Sigmoid colon (tissue), 4 donors: ENCODE measurements around the gene DOCK9.

Experiments
- EP300 ChIP-seq, 4 donors: sonication (generic); formaldehyde crosslinking; IDR thresholded peaks; one replicate each; pipeline ENCODE4 v1.6.1; 2017; ENCODE audit warnings: antibody characterized with exemption in 4 of 4
- POLR2A ChIP-seq, 2 donors: fragments of 450-650 bp; IDR thresholded peaks; one replicate each; pipeline ENCODE4 v1.6.1; 2016; ENCODE audit warnings: antibody characterized with exemption in 2 of 2, mild to moderate bottlenecking in 2 of 2, moderate library complexity in 2 of 2
- POLR2AphosphoS5 ChIP-seq, 4 donors: sonication (generic); formaldehyde crosslinking; IDR thresholded peaks; one replicate each; pipeline ENCODE4 v1.6.1; 2017; ENCODE audit warnings: antibody characterized with exemption in 4 of 4
- TF ChIP-seq, protein P1 (sequence below), 4 experiments: fragments of 450-650 bp in 3 of 4; fragments of 200-600 bp in 1 of 4; IDR thresholded peaks; one replicate each; pipeline ENCODE4 v1.5.1; 2016 to 2019; ENCODE audit warnings: antibody characterized with exemption in 4 of 4, mild to moderate bottlenecking in 3 of 4, moderate library complexity in 2 of 4

DNA sequence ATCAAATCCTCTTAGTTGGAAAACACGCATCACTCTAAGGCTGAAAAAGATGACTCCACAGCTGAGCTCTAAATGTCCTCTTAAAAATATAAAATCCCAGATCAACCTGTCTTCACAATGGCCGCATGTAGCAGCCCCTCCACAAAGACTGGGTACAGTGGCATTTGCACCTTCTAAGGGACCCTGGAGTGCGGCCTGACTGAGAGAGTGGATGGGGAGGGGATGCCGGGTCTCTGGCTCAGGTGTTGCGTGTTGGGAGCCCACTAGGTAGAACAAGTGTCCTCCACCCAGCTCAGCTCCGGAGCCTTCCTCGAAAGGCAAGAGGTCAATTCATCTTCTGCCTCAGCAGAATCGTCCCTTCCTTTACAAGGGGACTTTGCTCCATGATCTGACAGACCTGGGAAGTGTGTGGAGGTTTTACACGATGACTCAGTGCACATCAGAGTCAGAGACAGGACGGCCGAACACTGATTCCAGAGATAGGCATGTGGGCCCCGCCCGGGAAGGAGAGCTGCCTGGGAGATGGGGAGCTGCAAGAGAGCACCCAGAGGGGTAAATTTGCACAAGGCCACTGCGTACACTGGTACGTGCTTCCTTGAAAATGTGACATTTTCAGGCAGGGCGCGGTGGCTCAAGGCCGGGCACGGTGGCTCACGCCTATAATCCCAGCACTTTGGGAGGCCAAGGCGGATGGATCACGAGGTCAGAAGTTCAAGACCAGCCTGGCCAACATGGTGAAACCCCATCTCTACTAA is 201.8 kb downstream of the DOCK9 start:
- TF ChIP-seq, protein P1, sequence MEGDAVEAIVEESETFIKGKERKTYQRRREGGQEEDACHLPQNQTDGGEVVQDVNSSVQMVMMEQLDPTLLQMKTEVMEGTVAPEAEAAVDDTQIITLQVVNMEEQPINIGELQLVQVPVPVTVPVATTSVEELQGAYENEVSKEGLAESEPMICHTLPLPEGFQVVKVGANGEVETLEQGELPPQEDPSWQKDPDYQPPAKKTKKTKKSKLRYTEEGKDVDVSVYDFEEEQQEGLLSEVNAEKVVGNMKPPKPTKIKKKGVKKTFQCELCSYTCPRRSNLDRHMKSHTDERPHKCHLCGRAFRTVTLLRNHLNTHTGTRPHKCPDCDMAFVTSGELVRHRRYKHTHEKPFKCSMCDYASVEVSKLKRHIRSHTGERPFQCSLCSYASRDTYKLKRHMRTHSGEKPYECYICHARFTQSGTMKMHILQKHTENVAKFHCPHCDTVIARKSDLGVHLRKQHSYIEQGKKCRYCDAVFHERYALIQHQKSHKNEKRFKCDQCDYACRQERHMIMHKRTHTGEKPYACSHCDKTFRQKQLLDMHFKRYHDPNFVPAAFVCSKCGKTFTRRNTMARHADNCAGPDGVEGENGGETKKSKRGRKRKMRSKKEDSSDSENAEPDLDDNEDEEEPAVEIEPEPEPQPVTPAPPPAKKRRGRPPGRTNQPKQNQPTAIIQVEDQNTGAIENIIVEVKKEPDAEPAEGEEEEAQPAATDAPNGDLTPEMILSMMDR (IDR thresholded peaks at IDR 0.05), result no peak
- TF ChIP-seq POLR2AphosphoS5 (IDR thresholded peaks at IDR 0.05), result no peak
- TF ChIP-seq POLR2A (IDR thresholded peaks at IDR 0.05), result no peak
- TF ChIP-seq EP300 (IDR thresholded peaks at IDR 0.05), result no peak
